ENCODE data around the gene KRT4. TPM values are rescaled to one million over a fixed set of nuclear protein-coding genes. Genes with fewer than 3 reads are reported as not detected.

Gene KRT4
- total RNA-seq, 1 donor from 2014 or later: not detected

- H3K4me1 ChIP-seq: peaks cover 6% of the 10 kb centered on the region
- DNase-seq: no peak
- H3K4me3 ChIP-seq: no peak overlapping the region
- no peak overlapping the region for H3K27ac ChIP-seq (replicated peaks)
- TF ChIP-seq, protein P1, sequence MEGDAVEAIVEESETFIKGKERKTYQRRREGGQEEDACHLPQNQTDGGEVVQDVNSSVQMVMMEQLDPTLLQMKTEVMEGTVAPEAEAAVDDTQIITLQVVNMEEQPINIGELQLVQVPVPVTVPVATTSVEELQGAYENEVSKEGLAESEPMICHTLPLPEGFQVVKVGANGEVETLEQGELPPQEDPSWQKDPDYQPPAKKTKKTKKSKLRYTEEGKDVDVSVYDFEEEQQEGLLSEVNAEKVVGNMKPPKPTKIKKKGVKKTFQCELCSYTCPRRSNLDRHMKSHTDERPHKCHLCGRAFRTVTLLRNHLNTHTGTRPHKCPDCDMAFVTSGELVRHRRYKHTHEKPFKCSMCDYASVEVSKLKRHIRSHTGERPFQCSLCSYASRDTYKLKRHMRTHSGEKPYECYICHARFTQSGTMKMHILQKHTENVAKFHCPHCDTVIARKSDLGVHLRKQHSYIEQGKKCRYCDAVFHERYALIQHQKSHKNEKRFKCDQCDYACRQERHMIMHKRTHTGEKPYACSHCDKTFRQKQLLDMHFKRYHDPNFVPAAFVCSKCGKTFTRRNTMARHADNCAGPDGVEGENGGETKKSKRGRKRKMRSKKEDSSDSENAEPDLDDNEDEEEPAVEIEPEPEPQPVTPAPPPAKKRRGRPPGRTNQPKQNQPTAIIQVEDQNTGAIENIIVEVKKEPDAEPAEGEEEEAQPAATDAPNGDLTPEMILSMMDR (IDR thresholded peaks at IDR 0.05; ENCODE audit: borderline replicate concordance): no peak
- intact Hi-C loops (cut with micrococcal nuclease): no loop called here
- no peaks in the 10 kb centered on the region for H3K9me3 ChIP-seq (replicated peaks)
- H3K36me3 ChIP-seq: no peaks in the 10 kb centered on the region
- peaks cover 60% of the 10 kb centered on the region for H3K27me3 ChIP-seq (ENCODE audit: low read depth)
Observed at GRCh38 chr12:52818388-52818787, 4.5 kb upstream of the KRT4 start.

DNA sequence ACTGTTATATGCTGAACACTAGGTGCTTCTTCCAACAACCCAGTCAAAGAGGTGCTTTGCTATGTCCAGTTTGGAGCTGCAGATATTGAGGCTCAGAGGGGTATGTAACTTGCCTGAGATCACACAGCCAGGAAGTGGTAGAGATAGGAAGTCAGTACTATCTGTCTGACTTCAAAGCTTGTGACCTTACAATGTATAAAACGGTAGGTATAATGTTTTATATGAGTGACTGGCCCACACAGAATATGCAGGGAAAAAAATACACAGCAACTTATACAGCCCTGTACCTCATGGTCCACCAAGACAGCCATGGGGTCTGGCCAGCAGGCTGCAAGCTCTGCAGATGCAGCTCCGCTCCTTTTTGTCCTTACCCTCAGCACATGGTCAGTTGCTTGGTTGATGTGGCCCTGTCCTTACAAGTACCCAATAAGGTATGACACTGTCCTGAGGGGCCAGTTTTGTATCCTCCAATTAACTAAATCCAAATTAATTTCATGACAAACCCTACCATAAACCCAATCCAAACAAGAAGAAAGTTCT is 3.9 kb upstream of the KRT4 start:
- Histone ChIP-seq H3K36me3 (no peaks in the 10 kb centered on the region), H3K4me1 (peaks cover 6% of the 10 kb centered on the region), H3K27me3 (ENCODE audit: low read depth) (peaks cover 56% of the 10 kb centered on the region), H3K9me3 (replicated peaks) (no peaks in the 10 kb centered on the region), H3K4me3 (no peak overlapping the region), H3K27ac (replicated peaks) (no peak overlapping the region)
- intact Hi-C loops (cut with micrococcal nuclease): no loop called here
- TF ChIP-seq, protein P1 (IDR thresholded peaks at IDR 0.05; ENCODE audit: borderline replicate concordance): no peak
- DNase-seq: no peak

DNA sequence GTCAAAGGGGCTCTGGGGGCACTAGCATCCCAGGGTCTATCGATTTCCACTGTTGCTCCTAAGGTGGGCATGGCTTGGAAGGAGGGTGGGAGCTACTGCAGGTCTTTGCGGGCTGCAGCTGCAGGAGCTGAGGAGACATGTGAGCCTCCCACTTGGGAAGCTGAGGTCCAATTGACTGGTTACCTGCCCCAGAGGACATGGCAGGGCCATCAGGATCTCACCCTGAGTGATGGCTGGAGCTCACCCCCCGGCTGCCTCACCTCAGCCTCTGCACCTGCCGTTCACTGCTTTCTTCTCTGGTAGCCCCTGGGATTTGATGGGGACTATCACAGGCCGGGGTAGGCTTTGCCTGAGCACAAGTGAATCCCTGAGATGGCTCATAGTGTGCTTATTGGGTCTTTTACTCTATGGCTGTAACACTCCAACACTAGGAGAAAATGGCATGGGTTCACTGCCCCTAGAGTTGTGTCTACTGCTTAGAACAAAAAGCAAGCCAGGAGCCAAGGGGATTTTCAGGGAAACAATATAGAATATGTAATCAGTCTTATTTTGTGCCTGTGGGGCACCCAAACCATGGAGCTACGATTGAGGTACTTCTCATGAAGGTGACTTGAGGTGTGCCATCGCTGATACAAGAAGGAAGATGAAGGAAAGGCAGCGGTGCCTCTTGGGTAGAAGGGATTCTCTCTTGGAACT is 3.2 kb upstream of the KRT4 start:
- Histone ChIP-seq H3K4me3 (no peak overlapping the region), H3K4me1 (peaks cover 6% of the 10 kb centered on the region), H3K27ac (replicated peaks) (no peak overlapping the region), H3K27me3 (ENCODE audit: low read depth) (peaks cover 56% of the 10 kb centered on the region), H3K9me3 (replicated peaks) (no peaks in the 10 kb centered on the region), H3K36me3 (no peaks in the 10 kb centered on the region)
- TF ChIP-seq, protein P1 (IDR thresholded peaks at IDR 0.05; ENCODE audit: borderline replicate concordance): no peak
- no peak for DNase-seq
- intact Hi-C loops (cut with micrococcal nuclease): no loop called here

DNA sequence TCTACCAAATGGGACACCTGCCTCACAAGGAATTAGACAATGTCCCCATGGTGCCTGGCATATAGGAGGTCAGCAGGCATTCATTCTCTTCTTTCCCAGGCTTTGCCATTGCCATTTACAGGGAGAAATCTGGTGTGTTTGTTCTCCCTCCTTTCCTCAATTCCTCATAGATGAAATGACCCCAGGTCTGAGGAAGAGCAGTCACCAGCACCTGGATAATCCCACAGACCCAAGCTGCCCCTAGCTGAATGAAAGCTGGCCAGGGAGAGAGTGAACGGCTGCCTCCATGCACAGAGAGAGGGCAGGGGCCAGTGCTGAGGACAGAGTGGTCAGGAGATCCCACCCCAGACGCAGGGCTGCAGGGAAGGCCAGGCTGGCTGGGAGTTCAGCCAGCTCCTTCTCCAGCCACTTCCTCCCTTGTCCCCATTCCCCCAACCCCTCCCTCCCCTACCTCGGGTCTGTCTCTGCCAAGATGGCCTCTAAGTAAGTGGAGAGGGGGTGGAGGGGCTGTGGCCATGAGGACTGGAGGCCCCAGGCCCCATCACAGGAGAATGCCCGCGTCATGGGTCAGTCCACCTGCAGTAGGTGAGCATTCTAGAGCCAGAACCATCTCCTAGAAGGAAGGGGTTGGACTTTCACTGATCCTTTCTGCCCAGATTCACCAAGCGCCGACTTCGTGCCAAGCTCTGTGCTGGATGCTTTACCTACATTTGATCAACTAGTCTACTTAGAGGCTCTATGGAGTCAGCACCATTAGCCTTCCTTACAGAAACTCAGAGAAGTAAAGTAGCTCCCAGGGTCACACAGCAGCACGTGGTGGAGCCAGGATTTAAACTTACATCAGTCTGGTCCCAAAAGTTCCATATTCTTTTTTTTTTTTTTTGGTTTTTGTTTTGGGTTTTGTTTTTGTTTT is 2.0 kb upstream of the KRT4 start:
- H3K4me1 ChIP-seq: peaks cover 6% of the 10 kb centered on the region
- no peaks in the 10 kb centered on the region for H3K36me3 ChIP-seq
- no peak for DNase-seq
- peaks cover 45% of the 10 kb centered on the region for H3K27me3 ChIP-seq (ENCODE audit: low read depth)
- H3K27ac ChIP-seq (replicated peaks): no peak overlapping the region
- no peaks in the 10 kb centered on the region for H3K9me3 ChIP-seq (replicated peaks)
- TF ChIP-seq, protein P1 (IDR thresholded peaks at IDR 0.05; ENCODE audit: borderline replicate concordance): no peak
- no peak overlapping the region for H3K4me3 ChIP-seq
- intact Hi-C loops (cut with micrococcal nuclease): no loop called here

GRCh38 chr12:52815161-52815560 is 1.2 kb upstream of the KRT4 start:
- intact Hi-C loops (cut with micrococcal nuclease): no loop called here
- H3K4me1 ChIP-seq: peaks cover 6% of the 10 kb centered on the region
- no peak for DNase-seq
- no peak overlapping the region for H3K27ac ChIP-seq (replicated peaks)
- H3K4me3 ChIP-seq: no peak overlapping the region
- H3K27me3 ChIP-seq (ENCODE audit: low read depth): peaks cover 37% of the 10 kb centered on the region
- H3K9me3 ChIP-seq (replicated peaks): no peaks in the 10 kb centered on the region
- H3K36me3 ChIP-seq: no peaks in the 10 kb centered on the region
- TF ChIP-seq, protein P1 (IDR thresholded peaks at IDR 0.05; ENCODE audit: borderline replicate concordance): no peak

All from left ventricle myocardium inferior (tissue), 1 donor.